Stimulated activated CD8-positive, alpha-beta memory T cell treated with anti-CD3 and anti-CD28 coated beads, Interleukin-7, amount 100 ng/mL, for 48 hours (primary cell): ENCODE data around the gene AIG1.

ENCODE experiments used
- DNase-seq, 2 donors: peaks; one replicate each; pipeline ENCODE4 v3.0.0-alpha.2; 2020; ENCODE audit warnings: low read depth in 1 of 2; ENCODE audit errors: extremely low read depth in 1 of 2

The AIG1 gene

DNA sequence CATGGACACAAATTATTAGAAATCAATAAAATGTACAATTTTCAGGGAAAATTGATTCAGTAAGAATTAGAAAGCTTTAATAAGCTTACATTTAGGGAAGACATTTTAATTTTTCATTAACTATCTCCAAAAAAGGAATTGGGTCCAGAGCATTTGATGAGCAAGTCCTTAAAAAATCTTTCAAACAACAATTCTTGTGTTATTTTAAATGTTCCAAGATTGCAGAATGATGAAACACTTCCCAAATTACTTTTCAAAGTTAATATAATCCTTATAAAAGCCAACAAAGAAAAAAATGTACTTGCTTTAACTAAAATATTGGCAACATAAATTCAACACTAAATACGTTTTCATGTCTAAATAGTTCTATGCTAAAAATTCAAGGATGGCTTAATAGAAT is 287.8 kb downstream of the AIG1 start:
- DNase-seq: no peak

DNA sequence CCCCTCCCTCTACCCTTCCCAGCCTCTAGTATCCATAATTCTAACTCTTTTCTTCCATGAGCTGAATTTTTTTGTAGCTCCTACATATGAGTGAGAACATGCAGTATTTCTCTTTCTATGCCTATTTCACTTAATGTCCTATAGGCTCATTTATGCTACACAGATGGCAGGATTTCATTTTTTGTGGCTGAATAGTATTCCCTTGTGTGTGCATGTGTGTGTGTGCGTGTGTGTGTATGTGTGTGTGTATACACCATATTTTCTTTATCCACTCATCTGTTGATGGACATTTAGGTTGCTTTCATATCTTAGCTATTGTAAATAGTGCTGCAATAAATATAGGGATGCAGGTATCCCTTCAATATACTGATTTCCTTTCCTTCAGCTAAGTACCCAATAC is 288.8 kb downstream of the AIG1 start:
- DNase-seq: no peak

DNA sequence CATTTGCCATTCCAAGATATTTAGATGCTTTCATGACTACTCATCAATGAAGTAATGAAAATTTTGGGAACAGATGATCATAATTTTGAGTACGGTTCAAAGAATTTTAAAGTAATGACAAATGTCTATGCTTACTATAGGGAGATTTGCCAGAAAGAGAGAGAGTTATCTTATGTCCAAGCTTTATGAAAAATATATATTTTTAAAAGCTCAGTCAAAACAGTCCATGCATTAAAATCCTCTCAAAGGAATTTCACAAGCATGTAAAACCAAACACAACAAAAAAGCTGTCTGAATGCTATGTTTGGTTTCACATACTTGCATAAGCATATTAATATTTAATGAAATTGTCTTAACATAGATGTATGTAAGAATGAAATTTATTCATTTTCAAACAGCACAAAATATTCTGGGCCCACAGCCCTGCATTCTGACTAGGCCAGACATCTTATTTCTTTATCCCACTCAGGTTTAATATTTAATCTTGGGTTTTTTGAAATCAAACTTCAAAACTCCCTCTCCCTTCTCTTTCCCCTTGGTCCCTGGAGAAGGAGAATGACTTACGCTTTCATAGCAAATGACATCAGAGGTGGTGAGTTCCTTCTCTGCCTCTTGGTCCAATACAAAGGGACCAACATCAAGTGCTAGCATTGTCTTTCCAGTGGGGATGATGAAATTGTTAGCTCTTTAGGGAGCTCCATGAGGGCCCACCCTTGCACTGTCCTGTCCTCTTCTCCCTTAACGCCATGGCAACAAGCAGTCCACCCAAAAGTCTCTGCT is 295.6 kb downstream of the AIG1 start:
- no peak for DNase-seq

DNA sequence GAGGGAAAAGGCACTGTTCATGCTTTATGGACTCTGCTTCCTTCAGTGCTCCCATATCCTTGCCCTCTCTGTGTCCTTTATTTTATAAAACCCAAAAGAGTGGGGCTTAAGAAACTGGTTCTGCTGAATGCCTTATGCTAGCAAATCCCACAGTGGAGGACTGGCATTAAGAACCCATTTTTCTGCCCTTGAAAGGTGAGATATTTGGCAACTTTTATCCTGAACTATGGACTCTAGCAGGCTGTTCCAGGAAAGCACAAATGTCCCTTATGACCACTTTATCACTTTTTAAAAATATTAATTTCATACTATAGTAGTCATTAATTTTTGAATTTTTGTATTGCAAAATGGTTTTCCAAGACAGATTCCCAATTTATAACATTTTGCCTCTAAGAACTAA is 296.5 kb downstream of the AIG1 start:
- no peak for DNase-seq

GRCh38 chr6:143357561-143358255 is 297.0 kb downstream of the AIG1 start:
- DNase-seq: no peak

GRCh38 chr6:143361536-143362191 is 301.0 kb downstream of the AIG1 start:
- DNase-seq: no peak

DNA sequence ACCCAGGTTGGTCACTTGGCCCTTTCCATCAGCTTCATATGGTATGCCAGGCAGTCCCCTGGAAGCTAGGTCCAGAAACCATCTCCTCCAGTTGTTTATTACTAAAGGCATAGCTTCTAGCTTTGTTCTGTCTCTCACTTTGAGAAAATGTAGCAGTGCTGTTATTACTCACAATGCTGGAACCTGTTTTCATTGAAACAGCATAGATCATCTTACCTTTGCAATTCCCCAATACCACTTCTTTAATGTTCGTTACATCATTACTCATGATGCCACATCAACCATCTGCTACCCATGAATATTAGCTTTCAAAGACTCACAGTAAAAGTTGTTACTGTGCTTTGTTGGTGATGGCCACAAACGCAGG is 301.5 kb downstream of the AIG1 start:
- DNase-seq: no peak

- DNase-seq: no peak
Observed at GRCh38 chr6:143363299-143363698, 302.6 kb downstream of the AIG1 start.

GRCh38 chr6:143368426-143368825 is 307.7 kb downstream of the AIG1 start:
- DNase-seq: no peak

DNA sequence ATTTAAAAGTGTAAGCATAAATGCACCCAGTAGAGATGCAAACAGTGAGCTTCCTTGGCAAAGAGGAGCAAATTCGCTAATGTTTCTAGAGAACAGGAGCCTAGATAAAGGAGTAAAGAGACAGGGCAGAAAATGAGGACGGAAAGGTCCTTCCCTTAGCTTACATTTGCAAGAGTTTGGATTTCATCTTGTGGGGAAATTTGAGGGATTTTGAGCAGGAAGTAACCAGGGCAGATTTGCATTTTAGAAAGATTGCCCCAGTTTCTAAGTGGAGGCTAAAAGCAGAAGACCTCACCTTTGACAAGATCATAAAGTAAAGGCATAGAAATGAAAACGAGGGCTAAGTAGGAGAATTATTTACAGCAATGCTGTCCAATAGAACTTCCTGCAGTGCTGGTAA is 309.3 kb downstream of the AIG1 start:
- DNase-seq: no peak

- no peak for DNase-seq
Observed at GRCh38 chr6:143370812-143371370, 310.2 kb downstream of the AIG1 start.

DNA sequence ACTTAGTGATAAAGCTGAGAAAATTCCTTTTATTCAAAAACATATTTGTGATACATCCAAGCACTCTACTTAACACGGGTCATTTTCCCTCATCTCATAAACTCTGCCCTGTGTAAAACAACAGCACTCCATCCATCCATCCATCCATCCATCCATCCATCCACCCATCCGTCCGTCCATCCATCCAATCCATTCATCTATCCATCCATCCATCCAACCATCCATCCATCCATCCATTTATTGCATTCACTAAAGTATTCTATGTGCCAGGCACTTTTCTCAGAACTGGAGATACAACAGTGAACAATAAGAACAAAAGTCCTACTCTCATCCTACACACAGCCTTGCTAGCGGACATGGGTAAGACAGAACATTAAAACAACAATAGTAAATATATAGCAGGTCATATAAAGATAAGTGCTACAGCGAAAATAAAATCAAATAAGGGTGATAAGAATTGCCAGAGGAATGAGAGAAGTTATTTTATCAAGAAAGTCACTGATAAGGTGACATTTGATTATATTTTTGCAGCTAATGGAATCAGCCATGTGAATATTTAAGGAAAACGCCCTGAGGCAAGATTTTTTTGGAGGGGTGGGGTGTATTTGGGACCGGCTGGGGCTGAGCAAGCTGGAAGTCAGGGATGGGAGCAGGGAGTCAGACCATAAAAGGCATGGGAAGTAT is 311.7 kb downstream of the AIG1 start:
- DNase-seq: no peak

GRCh38 chr6:143374014-143374413 is 313.3 kb downstream of the AIG1 start:
- DNase-seq: no peak

DNA sequence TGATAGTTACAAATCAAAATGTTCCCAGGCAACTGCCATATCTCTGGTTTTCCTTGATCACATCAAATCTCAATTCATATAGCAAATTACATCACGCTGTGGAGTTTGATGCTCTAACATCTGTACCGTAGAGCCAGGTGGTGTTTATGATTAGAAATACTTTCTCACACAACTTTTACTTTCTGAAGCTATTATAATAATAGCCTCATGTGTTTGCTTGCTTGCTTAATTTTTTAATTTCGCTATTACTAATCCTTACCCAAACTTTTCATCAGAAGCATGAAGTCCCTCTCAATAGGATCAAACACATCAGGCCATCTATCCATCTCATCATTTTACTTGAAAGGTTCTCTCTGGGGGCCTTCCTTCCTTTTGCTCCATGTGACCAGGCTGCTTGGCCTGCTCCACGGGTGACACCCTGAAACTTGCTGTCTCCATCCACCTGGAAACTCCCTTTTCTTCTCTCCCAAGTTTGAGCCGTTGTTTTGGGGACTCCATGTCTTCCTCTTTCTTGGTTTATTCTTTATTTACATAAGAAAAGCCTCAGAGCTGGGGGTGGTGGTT is 314.4 kb downstream of the AIG1 start:
- no peak for DNase-seq

DNA sequence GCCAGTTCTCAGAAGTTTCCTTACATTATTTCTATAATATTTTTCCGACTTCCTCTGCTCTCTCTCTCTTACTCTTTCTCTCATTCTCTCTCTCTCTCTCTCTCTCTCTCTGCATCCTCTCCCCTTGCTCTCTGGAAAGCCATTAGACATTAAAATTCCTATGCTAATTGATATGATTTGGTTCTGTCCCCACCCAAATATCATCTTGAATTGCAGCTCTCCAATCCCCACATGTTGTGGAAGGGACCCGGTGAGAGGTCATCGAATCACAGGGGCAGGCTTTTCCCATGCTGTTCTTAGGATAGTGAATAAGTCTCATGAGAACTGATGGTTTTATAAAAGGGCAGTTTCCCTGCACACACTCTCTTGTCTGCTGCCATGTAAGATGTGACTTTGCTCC is 315.7 kb downstream of the AIG1 start:
- DNase-seq: no peak

DNA sequence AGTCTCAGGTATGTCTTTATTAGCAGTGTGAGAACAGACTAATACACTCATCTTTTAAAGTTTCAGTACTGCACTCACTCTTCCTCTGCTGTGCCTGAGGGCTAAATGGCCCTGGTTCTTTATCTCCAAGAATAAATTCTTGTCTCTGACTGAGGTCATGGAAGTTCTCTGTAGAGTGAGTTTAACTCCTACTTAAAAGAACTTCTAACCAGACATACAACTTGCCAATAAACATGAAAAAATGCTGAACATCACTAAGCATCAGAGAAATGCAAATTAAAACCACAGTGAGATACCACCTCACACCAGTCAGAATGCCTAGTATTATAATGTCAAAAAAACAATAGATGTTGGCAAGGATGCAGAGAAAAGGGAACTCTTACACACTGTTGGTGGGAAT is 316.2 kb downstream of the AIG1 start:
- DNase-seq: no peak

GRCh38 chr6:143385636-143386035 is 324.9 kb downstream of the AIG1 start:
- DNase-seq: no peak

DNA sequence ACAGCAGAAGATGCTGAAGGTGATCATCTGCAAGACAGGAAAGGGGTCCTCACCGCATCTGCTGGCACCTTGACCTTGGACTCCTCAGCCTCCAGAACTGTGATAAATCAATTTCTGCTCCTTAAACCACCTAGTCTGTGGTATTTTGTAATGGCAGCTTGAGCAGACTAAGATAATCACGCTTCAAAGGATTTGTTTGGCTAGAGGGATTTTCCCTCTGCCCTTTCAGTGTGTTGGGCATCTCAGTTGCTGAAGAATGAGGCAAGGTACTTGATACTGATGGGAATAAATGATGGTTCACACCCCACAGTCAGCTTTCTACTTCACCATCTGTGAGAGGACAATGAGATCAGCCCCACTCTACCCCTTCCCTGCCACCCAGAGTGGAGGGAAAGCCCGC is 329.6 kb downstream of the AIG1 start:
- DNase-seq: no peak
